Stimulated activated naive B cell treated with anti-CD40 and anti-IgM and Interleukin-4, amounts not matched to agents 10 μg/mL and 1 μg/mL and 100 μg/mL, for 72 hours (primary cell): Measurements from ENCODE around the gene JAG2.

ENCODE experiments used
- ATAC-seq, 2 donors: fragments of 150-1000 bp; cut with Tn5 transposase; replicated peaks; 2 replicates each; pipeline ENCODE4 v1.10.0; 2021; ENCODE audit warnings: moderate library complexity in 1 of 2
- DNase-seq: peaks from one replicate; pipeline ENCODE4 v3.0.0; 2021
- H3K27ac Mint-ChIP-seq: one replicate; pipeline ENCODE4 v1.8.0; 2022; ENCODE audit warnings: mild to moderate bottlenecking, mixed read lengths
- H3K27me3 Mint-ChIP-seq, 2 donors: one replicate each; pipeline ENCODE4 v1.8.0; 2022; ENCODE audit warnings: mixed read lengths in 2 of 2
- H3K36me3 Mint-ChIP-seq, 2 donors: one replicate each; pipeline ENCODE4 v1.8.0; 2022; ENCODE audit warnings: mixed read lengths in 2 of 2, mild to moderate bottlenecking in 1 of 2
- H3K4me1 Mint-ChIP-seq, 2 donors: one replicate each; pipeline ENCODE4 v1.8.0; 2022; ENCODE audit warnings: mixed read lengths in 2 of 2, mild to moderate bottlenecking in 1 of 2
- H3K4me3 Mint-ChIP-seq, 2 donors: one replicate each; pipeline ENCODE4 v1.8.0; 2022; ENCODE audit warnings: mild to moderate bottlenecking in 2 of 2, mixed read lengths in 2 of 2, moderate library complexity in 1 of 2
- H3K9me3 Mint-ChIP-seq, 2 donors: one replicate each; pipeline ENCODE4 v1.8.0; 2022; ENCODE audit warnings: mixed read lengths in 2 of 2, mild to moderate bottlenecking in 1 of 2

Gene JAG2

GRCh38 chr14:105198588-105198987 lies 30.0 kb upstream of the JAG2 start:
- Mint-ChIP-seq H3K4me1 (peaks cover 39 to 55% of the 10 kb centered on the region in 2 donors), H3K36me3 (no peaks in the 10 kb centered on the region), H3K27ac (peak overlapping the region; percentile 28), H3K27me3 (peaks cover 45 to 63% of the 10 kb centered on the region in 2 donors), H3K4me3 (no peak overlapping the region), H3K9me3 (no peaks in the 10 kb centered on the region)
- ATAC-seq: no peak
- DNase-seq: no peak

GRCh38 chr14:105197211-105197641 lies 28.6 kb upstream of the JAG2 start:
- no peaks in the 10 kb centered on the region for H3K9me3 Mint-ChIP-seq
- peak overlapping the region; percentile 31 for H3K27ac Mint-ChIP-seq
- ATAC-seq (peak; percentile 58 to 69), DNase-seq (peak; percentile 58)
- H3K4me3 Mint-ChIP-seq: peak overlapping the region in 1 of 2 donors; percentile 37
- peaks cover 44 to 54% of the 10 kb centered on the region in 2 donors for H3K4me1 Mint-ChIP-seq
- peaks cover 45 to 71% of the 10 kb centered on the region in 2 donors for H3K27me3 Mint-ChIP-seq
- no peaks in the 10 kb centered on the region for H3K36me3 Mint-ChIP-seq

GRCh38 chr14:105196265-105196960 lies 27.8 kb upstream of the JAG2 start:
- Mint-ChIP-seq H3K9me3 (no peaks in the 10 kb centered on the region), H3K4me3 (peak overlapping the region in 1 of 2 donors; percentile 37), H3K36me3 (no peaks in the 10 kb centered on the region), H3K27ac (no peak overlapping the region), H3K4me1 (peaks cover 37 to 46% of the 10 kb centered on the region in 2 donors), H3K27me3 (peaks cover 45 to 72% of the 10 kb centered on the region in 2 donors)
- ATAC-seq (peak in 1 of 2 donors; percentile 0), DNase-seq (no peak)

GRCh38 chr14:105195522-105196264 lies 27.1 kb upstream of the JAG2 start:
- no peak overlapping the region for H3K27ac Mint-ChIP-seq
- peaks cover 48 to 75% of the 10 kb centered on the region in 2 donors for H3K27me3 Mint-ChIP-seq
- no peaks in the 10 kb centered on the region for H3K9me3 Mint-ChIP-seq
- no peak for DNase-seq
- ATAC-seq: no peak
- H3K4me3 Mint-ChIP-seq: peak overlapping the region; percentile 17 to 37
- H3K4me1 Mint-ChIP-seq: peaks cover 37 to 44% of the 10 kb centered on the region in 2 donors
- H3K36me3 Mint-ChIP-seq: no peaks in the 10 kb centered on the region

GRCh38 chr14:105195051-105195450 lies 26.5 kb upstream of the JAG2 start:
- no peak for DNase-seq
- Mint-ChIP-seq H3K4me3 (peak overlapping the region in 1 of 2 donors; percentile 7), H3K27me3 (peaks cover 47 to 75% of the 10 kb centered on the region in 2 donors), H3K27ac (no peak overlapping the region), H3K4me1 (peaks cover 37 to 44% of the 10 kb centered on the region in 2 donors), H3K36me3 (no peaks in the 10 kb centered on the region), H3K9me3 (no peaks in the 10 kb centered on the region)
- no peak for ATAC-seq

- peak; percentile 35 to 48 for ATAC-seq
- peaks cover 33 to 44% of the 10 kb centered on the region in 2 donors for H3K4me1 Mint-ChIP-seq
- H3K36me3 Mint-ChIP-seq: no peaks in the 10 kb centered on the region
- H3K27me3 Mint-ChIP-seq: peaks cover 44 to 75% of the 10 kb centered on the region in 2 donors
- no peaks in the 10 kb centered on the region for H3K9me3 Mint-ChIP-seq
- peak overlapping the region; percentile 68 for H3K27ac Mint-ChIP-seq
- peak overlapping the region; percentile 25 to 55 for H3K4me3 Mint-ChIP-seq
- DNase-seq: no peak
Observed at GRCh38 chr14:105193916-105194782, 25.6 kb upstream of the JAG2 start.

- ATAC-seq: peak; percentile 52 to 58
- Mint-ChIP-seq H3K27ac (peak overlapping the region; percentile 70), H3K9me3 (peaks cover 2 to 7% of the 10 kb centered on the region in 2 donors), H3K36me3 (peaks cover 3 to 4% of the 10 kb centered on the region in 2 donors), H3K4me3 (peak overlapping the region; percentile 49 to 71), H3K27me3 (peaks cover 44 to 75% of the 10 kb centered on the region in 2 donors), H3K4me1 (peaks cover 33 to 44% of the 10 kb centered on the region in 2 donors)
- no peak for DNase-seq
Observed at GRCh38 chr14:105192866-105193731, 24.5 kb upstream of the JAG2 start.

- Mint-ChIP-seq H3K36me3 (peaks cover 4 to 5% of the 10 kb centered on the region in 2 donors), H3K27me3 (peaks cover 46 to 73% of the 10 kb centered on the region in 2 donors), H3K27ac (no peak overlapping the region), H3K9me3 (peaks cover 4 to 9% of the 10 kb centered on the region in 2 donors), H3K4me3 (no peak overlapping the region), H3K4me1 (peaks cover 4 to 5% of the 10 kb centered on the region in 2 donors)
- ATAC-seq (no peak), DNase-seq (no peak)
Observed at GRCh38 chr14:105187935-105188524, 19.5 kb upstream of the JAG2 start.

GRCh38 chr14:105187116-105187515 lies 18.5 kb upstream of the JAG2 start:
- Mint-ChIP-seq H3K27me3 (peaks cover 46 to 67% of the 10 kb centered on the region in 2 donors), H3K4me3 (no peak overlapping the region), H3K27ac (no peak overlapping the region), H3K36me3 (peaks cover 4 to 5% of the 10 kb centered on the region in 2 donors), H3K4me1 (peaks cover 0 to 2% of the 10 kb centered on the region in 2 donors), H3K9me3 (peaks cover 4 to 9% of the 10 kb centered on the region in 2 donors)
- no peak for DNase-seq
- ATAC-seq: no peak

GRCh38 chr14:105185973-105186372 lies 17.4 kb upstream of the JAG2 start:
- H3K36me3 Mint-ChIP-seq: peaks cover 4 to 5% of the 10 kb centered on the region in 2 donors

GRCh38 chr14:105185001-105185400 lies 16.4 kb upstream of the JAG2 start:
- H3K36me3 Mint-ChIP-seq: peaks cover 4 to 5% of the 10 kb centered on the region in 2 donors
- no peak overlapping the region for H3K27ac Mint-ChIP-seq
- no peak for DNase-seq
- no peak overlapping the region for H3K4me3 Mint-ChIP-seq
- H3K9me3 Mint-ChIP-seq: peaks cover 4 to 9% of the 10 kb centered on the region in 2 donors
- ATAC-seq: no peak
- peaks cover under 1 to 5% of the 10 kb centered on the region in 2 donors for H3K4me1 Mint-ChIP-seq
- peaks cover 36 to 54% of the 10 kb centered on the region in 2 donors for H3K27me3 Mint-ChIP-seq

More at GRCh38 chr14:105185973-105186372, 17.4 kb upstream of the JAG2 start:
- H3K27me3 Mint-ChIP-seq: peaks cover 42 to 62% of the 10 kb centered on the region in 2 donors
- H3K4me1 Mint-ChIP-seq: peaks cover 0 to 2% of the 10 kb centered on the region in 2 donors
- DNase-seq (no peak), ATAC-seq (no peak)
- peaks cover 4 to 9% of the 10 kb centered on the region in 2 donors for H3K9me3 Mint-ChIP-seq
- H3K27ac Mint-ChIP-seq: no peak overlapping the region
- H3K4me3 Mint-ChIP-seq: no peak overlapping the region

GRCh38 chr14:105184461-105184860 lies 15.9 kb upstream of the JAG2 start:
- Mint-ChIP-seq H3K27ac (no peak overlapping the region), H3K36me3 (peaks cover 4 to 5% of the 10 kb centered on the region in 2 donors), H3K9me3 (peaks cover 4 to 9% of the 10 kb centered on the region in 2 donors), H3K27me3 (peaks cover 31 to 49% of the 10 kb centered on the region in 2 donors), H3K4me3 (no peak overlapping the region), H3K4me1 (peaks cover 3 to 10% of the 10 kb centered on the region in 2 donors)
- no peak for DNase-seq
- ATAC-seq: no peak
